OCI-LY1 (cell line): ENCODE results near the gene ZNF786.

Experiments
- H2AFZ ChIP-seq: fragments of 200-600 bp; sonication (generic), shearing (Covaris generic); 2 replicates; pipeline ENCODE4 v1.6.0; 2014; ENCODE audit warnings: antibody characterized with exemption, mild to moderate bottlenecking, low read length
- H3F3A ChIP-seq: fragments of 200-600 bp; sonication (generic), shearing (Covaris generic); 2 replicates; pipeline ENCODE4 v1.6.0; 2014; ENCODE audit warnings: mild to moderate bottlenecking, antibody characterized with exemption, low read length, moderate library complexity; ENCODE audit not compliant: insufficient read depth
- H3K27ac ChIP-seq: fragments of 200-600 bp; sonication (generic); 2 replicates; pipeline ENCODE4 v1.5.1; 2014; ENCODE audit warnings: low read length, mixed run types, mild to moderate bottlenecking, low read depth; ENCODE audit not compliant: poor library complexity, severe bottlenecking
- H3K27me3 ChIP-seq: fragments of 200-600 bp; sonication (generic); 2 replicates; pipeline ENCODE4 v1.6.0; 2014; ENCODE audit warnings: antibody characterized with exemption, mild to moderate bottlenecking, low read length, moderate library complexity; ENCODE audit not compliant: insufficient read depth
- H3K36me3 ChIP-seq: fragments of 200-600 bp; sonication (generic); 2 replicates; pipeline ENCODE4 v1.6.1; 2014; ENCODE audit warnings: mild to moderate bottlenecking, antibody characterized with exemption, low read length, moderate library complexity, mixed read lengths; ENCODE audit not compliant: insufficient read depth
- H3K4me1 ChIP-seq: fragments of 200-600 bp; sonication (generic); 2 replicates; pipeline ENCODE4 v1.5.1; 2014; ENCODE audit warnings: mild to moderate bottlenecking, low read length, moderate library complexity; ENCODE audit not compliant: insufficient read depth, severe bottlenecking
- H3K4me2 ChIP-seq: fragments of 200-600 bp; sonication (generic), shearing (Covaris generic); 2 replicates; pipeline ENCODE4 v1.6.1; 2014; ENCODE audit warnings: low read length
- H3K4me3 ChIP-seq: fragments of 200-600 bp; sonication (generic); 2 replicates; pipeline ENCODE4 v1.5.1; 2014; ENCODE audit warnings: low read length, low read depth, mild to moderate bottlenecking, mixed read lengths; ENCODE audit not compliant: poor library complexity, severe bottlenecking
- H3K79me2 ChIP-seq: fragments of 200-600 bp; shearing (Covaris generic); 2 replicates; pipeline ENCODE4 v1.6.1; 2016; ENCODE audit warnings: mixed run types, low read length, mixed read lengths; ENCODE audit not compliant: insufficient read depth
- H3K9ac ChIP-seq: fragments of 200-600 bp; sonication (generic), shearing (Covaris generic); 2 replicates; pipeline ENCODE4 v1.6.1; 2014; ENCODE audit warnings: mild to moderate bottlenecking, low read length, mixed read lengths
- H3K9me2 ChIP-seq: fragments of 200-600 bp; sonication (generic), shearing (Covaris generic); 2 replicates; pipeline ENCODE4 v1.6.1; 2014; ENCODE audit warnings: low read depth, mild to moderate bottlenecking, low read length, mixed read lengths
- H3K9me3 ChIP-seq: fragments of 200-600 bp; shearing (Covaris generic); 2 replicates; pipeline ENCODE4 v1.6.1; 2014; ENCODE audit warnings: low read length, mixed read lengths
- H4K20me1 ChIP-seq: fragments of 200-600 bp; sonication (generic), shearing (Covaris generic); 2 replicates; pipeline ENCODE4 v1.6.0; 2016; ENCODE audit warnings: mild to moderate bottlenecking, low read length; ENCODE audit not compliant: insufficient read depth
- EZH2 ChIP-seq: fragments of 200-600 bp; sonication (generic), shearing (Covaris generic); IDR thresholded peaks from 2 replicates; pipeline ENCODE4 v1.8.0; 2017; ENCODE audit warnings: borderline replicate concordance, mixed run types, mild to moderate bottlenecking, antibody characterized with exemption, low read length, moderate library complexity, mixed read lengths
- TF ChIP-seq, protein P1 (sequence below): fragments of 200-600 bp; sonication (generic), shearing (Covaris generic); IDR thresholded peaks from 2 replicates; pipeline ENCODE4 v1.5.1; 2017; ENCODE audit warnings: mild to moderate bottlenecking, antibody characterized with exemption, low read length, moderate library complexity, mixed read lengths

ZNF786 gene

DNA sequence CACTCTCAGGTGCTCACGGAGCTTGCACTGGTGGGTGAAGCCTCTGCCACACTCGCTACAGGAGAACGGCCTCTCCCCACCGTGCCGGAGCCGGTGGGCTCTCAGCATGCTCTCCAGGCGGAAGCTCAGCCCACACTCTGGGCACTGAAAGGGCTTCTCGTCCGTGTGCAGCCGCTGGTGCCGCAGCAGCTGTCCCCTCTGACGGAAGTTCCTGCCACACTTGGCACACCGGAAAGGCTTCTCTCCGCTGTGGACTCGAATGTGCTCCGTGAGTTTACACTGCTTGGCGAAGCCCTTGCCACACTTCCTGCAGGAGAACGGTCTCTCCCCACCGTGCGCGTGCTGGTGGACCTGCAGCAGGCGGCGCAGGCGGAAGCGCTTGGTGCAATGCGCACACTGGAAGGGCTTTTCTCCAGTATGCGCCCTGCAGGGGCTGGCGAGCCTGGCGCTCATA, 19.3 kb downstream of the ZNF786 start:
- Histone ChIP-seq H3K4me1 (no peaks in the 10 kb centered on the region), H3F3A (no peaks in the 10 kb centered on the region), H3K9ac (no peak overlapping the region), H3K4me3 (no peak overlapping the region), H3K9me2 (no peaks in the 10 kb centered on the region), H3K36me3 (peaks cover 44% of the 10 kb centered on the region), H4K20me1 (no peaks in the 10 kb centered on the region), H3K79me2 (no peaks in the 10 kb centered on the region), H3K27me3 (no peaks in the 10 kb centered on the region), H3K27ac (no peak overlapping the region), H3K4me2 (no peak overlapping the region), H2AFZ (no peak overlapping the region), H3K9me3 (no peaks in the 10 kb centered on the region)
- TF ChIP-seq, protein P1, sequence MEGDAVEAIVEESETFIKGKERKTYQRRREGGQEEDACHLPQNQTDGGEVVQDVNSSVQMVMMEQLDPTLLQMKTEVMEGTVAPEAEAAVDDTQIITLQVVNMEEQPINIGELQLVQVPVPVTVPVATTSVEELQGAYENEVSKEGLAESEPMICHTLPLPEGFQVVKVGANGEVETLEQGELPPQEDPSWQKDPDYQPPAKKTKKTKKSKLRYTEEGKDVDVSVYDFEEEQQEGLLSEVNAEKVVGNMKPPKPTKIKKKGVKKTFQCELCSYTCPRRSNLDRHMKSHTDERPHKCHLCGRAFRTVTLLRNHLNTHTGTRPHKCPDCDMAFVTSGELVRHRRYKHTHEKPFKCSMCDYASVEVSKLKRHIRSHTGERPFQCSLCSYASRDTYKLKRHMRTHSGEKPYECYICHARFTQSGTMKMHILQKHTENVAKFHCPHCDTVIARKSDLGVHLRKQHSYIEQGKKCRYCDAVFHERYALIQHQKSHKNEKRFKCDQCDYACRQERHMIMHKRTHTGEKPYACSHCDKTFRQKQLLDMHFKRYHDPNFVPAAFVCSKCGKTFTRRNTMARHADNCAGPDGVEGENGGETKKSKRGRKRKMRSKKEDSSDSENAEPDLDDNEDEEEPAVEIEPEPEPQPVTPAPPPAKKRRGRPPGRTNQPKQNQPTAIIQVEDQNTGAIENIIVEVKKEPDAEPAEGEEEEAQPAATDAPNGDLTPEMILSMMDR, result no peak
- TF ChIP-seq EZH2, result no peak

- Histone ChIP-seq H3K27me3 (no peaks in the 10 kb centered on the region), H3K9ac (no peak overlapping the region), H3K4me3 (no peak overlapping the region), H3K4me1 (peaks cover under 1% of the 10 kb centered on the region), H2AFZ (no peak overlapping the region), H3K79me2 (no peaks in the 10 kb centered on the region), H3K36me3 (peaks cover 44% of the 10 kb centered on the region), H3F3A (no peaks in the 10 kb centered on the region), H3K9me3 (no peaks in the 10 kb centered on the region), H3K4me2 (no peak overlapping the region), H3K9me2 (no peaks in the 10 kb centered on the region), H3K27ac (no peak overlapping the region), H4K20me1 (no peaks in the 10 kb centered on the region)
- TF ChIP-seq EZH2, result no peak
- TF ChIP-seq, protein P1, result no peak
Measured at GRCh38 chr7:149070372-149071125, 20.0 kb downstream of the ZNF786 start.

- no peak overlapping the region for H3K9ac ChIP-seq
- H3K27ac ChIP-seq, result no peak overlapping the region
- no peaks in the 10 kb centered on the region for H3K27me3 ChIP-seq
- no peak overlapping the region for H3K4me2 ChIP-seq
- H3K9me3 ChIP-seq, result no peaks in the 10 kb centered on the region
- TF ChIP-seq, protein P1, result peak; percentile 59
- TF ChIP-seq EZH2, result no peak
- no peaks in the 10 kb centered on the region for H3F3A ChIP-seq
- peaks cover 8% of the 10 kb centered on the region for H3K4me1 ChIP-seq
- H3K79me2 ChIP-seq, result no peaks in the 10 kb centered on the region
- H4K20me1 ChIP-seq, result no peaks in the 10 kb centered on the region
- no peak overlapping the region for H3K4me3 ChIP-seq
- H3K36me3 ChIP-seq, result peaks cover 33% of the 10 kb centered on the region
- H3K9me2 ChIP-seq, result no peaks in the 10 kb centered on the region
- no peak overlapping the region for H2AFZ ChIP-seq
Measured at GRCh38 chr7:149067869-149068268, 22.6 kb downstream of the ZNF786 start.
